ENCODE results near the gene GHR. TPM values are rescaled to one million over a fixed set of nuclear protein-coding genes. Genes with fewer than 3 reads are reported as not detected.
"Not testable (repeated sequence)": the region's sequence is repeated elsewhere in the genome, so short reads cannot be mapped to it uniquely, and the experiment has no call there.

The GHR gene
- total RNA-seq, 1 experiment from 2014 or later, result 60.6 TPM

DNA sequence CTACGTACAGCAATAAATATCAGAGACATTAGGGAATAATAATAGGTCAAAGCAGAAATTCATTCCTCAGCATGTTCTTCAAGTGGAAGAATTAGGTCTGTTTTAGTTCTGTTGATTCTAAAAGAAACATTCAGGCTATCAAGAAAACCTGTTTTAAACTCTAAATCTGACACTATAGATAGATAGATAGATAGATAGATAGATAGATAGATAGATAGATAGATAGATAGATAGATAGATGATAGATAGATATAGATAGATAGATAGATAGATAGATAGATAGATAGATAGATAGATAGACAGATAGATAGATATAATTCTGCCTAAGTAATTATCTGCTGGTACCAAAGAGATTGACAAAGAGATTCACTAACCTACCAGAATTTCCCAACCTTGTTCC lies 155.7 kb downstream of the GHR start:
- DNase-seq (ENCODE audit: low read depth, low spot score); in situ Hi-C loops (cut with HindIII; ENCODE audit: low pct_unique_long_range_greater_than_20kb, low sequenced_read_pairs): not testable (repeated sequence)

DNA sequence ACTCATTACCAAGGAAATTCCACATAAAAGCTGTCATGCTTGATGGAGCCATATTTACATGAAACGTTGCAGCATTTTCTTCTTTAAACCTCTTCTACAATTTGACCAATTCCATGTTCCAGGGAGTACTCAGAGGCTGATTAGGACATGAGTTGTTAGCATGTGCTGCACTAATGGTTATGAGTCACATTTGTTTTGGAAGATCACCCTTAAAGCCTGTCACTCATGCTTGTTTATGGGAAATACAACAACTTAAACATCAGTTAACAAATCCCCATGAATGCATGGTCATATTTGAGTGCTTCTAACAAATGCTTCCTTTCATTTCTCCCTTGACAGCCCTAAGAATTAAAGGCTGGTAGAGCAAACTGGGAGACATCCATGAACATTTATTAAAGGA lies 156.1 kb downstream of the GHR start:
- in situ Hi-C loops (cut with HindIII; ENCODE audit: low pct_unique_long_range_greater_than_20kb, low sequenced_read_pairs), result no loop called here
- DNase-seq (ENCODE audit: low read depth, low spot score), result peak; percentile 71

DNA sequence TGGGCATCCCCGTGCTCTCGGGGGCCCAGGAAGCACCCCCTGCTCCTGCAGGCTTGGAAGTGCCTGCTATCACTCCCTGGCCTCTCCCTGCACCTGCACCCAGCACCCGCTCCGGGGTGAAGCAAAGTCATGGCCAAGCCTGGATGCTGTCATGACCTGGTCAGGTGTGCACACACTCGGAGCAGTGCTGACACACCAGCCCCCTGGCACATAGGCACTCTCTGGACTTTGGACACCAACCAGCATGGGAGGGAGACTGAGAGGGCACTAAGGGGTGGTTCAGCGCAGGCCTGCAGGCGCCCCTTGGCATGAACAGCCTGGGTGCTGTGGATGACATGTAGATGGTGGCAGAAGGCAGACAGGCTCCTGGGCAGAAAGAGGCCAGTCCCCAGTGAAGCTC lies 158.6 kb downstream of the GHR start:
- in situ Hi-C loops (cut with HindIII; ENCODE audit: low pct_unique_long_range_greater_than_20kb, low sequenced_read_pairs), result no loop called here
- DNase-seq (ENCODE audit: low read depth, low spot score), result no peak

DNA sequence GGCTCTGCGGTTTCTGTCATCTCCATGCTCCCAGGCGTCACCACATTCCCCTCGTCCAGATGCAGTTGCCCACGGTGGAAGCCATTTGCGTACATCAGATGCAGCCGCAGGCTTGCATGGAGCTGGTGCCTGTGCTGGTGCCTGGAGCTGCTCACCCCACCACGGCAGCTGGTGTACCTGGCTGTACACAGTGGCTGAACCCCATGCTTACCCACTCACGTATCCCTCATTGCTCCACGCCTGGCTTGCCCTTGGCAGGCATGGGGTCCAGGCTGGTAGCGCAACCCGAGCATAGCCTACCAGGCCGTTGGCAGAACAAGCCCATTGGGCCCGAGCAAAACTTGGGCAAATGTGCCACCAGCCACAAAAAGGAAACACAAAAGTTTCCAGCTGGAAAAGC lies 159.5 kb downstream of the GHR start:
- in situ Hi-C loops (cut with HindIII; ENCODE audit: low pct_unique_long_range_greater_than_20kb, low sequenced_read_pairs), result no loop called here

DNA sequence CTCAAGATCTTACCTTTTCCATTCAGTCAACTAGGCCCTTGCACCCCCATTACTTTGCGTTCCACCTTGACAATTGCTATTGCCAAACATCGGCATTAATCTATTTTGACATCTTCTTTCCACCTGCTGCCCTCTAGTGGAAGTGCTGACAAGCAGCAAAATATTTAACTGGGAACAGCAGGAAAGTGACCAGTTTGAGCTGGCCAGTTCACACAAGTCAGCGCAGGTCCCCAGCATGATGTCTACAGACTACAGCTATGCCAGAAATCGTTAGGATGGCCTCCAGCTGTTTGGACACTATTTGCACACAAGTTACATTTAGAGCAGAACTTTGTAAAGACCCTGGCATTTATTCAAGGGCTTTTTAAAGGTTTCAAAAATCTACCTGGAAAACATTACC lies 160.1 kb downstream of the GHR start:
- DNase-seq (ENCODE audit: low read depth, low spot score), result peak; percentile 92
- in situ Hi-C loops (cut with HindIII; ENCODE audit: low pct_unique_long_range_greater_than_20kb, low sequenced_read_pairs), result no loop called here

More for the DNA sequence above, 159.5 kb downstream of the GHR start:
- no peak for DNase-seq (ENCODE audit: low read depth, low spot score)

DNA sequence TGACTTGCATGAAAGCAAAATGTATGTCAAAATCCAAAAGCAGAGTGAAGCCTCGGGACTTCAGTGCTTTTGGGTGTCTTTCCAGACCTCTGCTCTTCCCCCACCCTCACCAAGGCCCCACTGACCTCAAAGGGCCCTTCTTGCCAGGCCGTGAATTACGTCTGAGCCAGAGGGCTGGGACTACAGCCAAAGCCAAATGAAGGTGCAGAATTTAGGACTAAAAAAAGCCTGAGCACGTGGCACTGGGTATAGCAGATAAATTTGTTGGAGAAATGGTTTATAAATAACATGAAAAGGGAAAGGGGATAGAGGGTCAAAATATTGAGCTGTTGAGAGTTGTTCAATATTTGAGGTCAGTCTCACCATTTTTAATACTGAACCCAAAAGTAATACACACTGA lies 163.4 kb downstream of the GHR start:
- in situ Hi-C loops (cut with HindIII; ENCODE audit: low pct_unique_long_range_greater_than_20kb, low sequenced_read_pairs), result no loop called here
- DNase-seq (ENCODE audit: low read depth, low spot score), result peak; percentile 85

DNA sequence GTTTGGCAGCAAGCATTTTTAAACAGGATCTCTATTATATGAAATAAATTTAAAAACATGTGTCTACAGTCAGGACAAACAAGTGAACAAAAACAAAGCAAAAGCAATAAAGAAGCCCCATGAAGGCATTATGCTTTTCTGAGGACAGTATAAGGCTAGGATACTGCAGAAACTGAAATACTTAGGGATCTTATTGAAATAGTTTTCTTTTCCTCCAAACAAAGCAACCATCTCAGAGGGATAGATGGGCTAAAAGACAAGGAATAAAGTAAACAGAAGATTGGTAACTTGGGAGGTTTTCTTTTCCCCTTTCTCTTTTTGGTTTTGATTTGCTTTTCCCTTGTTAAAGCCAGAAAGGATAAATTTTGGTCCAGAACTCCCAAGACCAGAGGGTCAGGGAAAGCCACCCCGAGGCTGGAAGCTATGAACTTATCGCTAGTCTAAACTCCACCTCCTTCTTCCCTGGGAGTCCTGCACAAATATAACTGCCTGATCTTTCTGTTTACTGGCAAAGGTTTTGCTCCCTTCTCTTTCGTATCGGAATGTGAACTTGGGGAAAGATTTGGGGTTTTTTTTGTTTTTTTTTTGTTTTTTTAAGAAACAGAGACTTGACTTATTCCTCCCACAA lies 164.0 kb downstream of the GHR start:
- in situ Hi-C loops (cut with HindIII; ENCODE audit: low pct_unique_long_range_greater_than_20kb, low sequenced_read_pairs), result no loop called here
- peak; percentile 20 for DNase-seq (ENCODE audit: low read depth, low spot score)

DNA sequence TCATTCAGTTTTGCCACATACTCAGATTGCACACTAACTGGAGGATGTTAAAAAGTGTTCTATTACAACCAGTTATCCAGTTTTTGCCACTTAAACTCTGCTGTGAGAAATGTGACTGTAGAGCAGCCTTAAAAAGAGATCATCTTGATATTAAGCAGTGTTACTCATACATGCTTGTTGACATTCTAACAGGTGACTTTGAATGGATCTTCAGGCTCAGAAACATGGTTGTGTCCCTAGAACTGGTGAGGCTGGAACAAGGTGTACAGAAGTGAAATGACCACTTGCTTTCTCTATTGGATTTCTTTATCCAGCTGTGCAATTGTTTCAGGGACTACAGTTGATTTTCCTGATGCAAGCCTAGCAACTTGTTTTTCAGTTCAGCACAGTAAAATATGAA lies 167.3 kb downstream of the GHR start:
- DNase-seq (ENCODE audit: low read depth, low spot score), result no peak
- in situ Hi-C loops (cut with HindIII; ENCODE audit: low pct_unique_long_range_greater_than_20kb, low sequenced_read_pairs), result no loop called here

DNA sequence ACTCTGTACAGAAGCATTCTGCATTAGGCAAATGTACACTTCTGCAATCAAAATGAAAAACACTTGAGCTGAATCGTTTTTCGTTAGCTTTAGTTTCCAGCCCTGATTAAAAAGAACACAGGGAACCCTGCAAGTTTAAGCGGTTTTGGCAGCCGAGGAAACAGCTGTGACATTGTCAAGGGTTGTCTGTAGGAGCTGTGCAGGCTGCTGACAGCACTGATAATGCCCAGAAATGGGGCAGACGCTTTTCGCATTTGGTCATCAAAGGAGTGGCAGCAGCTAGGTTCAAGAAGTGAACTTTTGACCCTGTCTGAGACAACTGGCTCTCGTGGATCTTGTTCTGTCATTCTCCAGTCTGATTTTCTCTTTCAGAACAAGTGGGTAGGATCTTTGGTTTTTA lies 167.8 kb downstream of the GHR start:
- DNase-seq (ENCODE audit: low read depth, low spot score), result no peak
- in situ Hi-C loops (cut with HindIII; ENCODE audit: low pct_unique_long_range_greater_than_20kb, low sequenced_read_pairs), result no loop called here

DNA sequence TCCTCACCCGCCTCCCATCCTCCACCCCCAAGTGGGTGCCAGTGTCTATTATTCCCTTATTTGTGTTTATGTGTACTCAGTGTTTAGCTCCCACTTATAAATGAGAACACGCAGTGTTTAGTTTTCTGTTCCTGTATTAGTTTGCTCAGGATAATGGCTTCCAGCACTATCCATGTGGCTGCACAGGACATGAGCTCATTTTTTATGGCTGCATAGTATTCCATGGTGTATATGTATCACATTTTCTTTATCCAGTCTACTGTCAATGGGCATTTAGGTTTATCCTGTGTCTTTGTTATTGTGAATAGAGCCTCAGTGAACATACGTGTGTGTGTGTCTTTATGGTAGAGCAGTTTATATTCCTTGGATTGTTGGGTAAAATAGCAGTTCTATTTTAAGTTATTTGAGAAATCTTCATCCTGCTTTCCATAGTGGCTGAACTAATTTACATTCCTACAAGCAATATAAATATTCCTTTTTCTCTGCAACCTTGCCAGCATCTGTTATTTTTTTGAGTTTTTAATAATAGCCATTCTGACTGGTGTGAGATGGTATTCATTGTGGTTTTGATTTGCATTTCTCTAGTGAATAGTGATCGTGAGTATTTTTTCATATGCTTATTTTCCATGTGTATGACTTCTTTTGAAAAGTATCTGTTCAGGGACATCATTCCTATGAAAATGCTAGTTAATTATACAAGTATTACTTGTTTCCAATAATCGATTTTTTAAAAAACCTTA lies 169.3 kb downstream of the GHR start:
- in situ Hi-C loops (cut with HindIII; ENCODE audit: low pct_unique_long_range_greater_than_20kb, low sequenced_read_pairs), result no loop called here
- no peak for DNase-seq (ENCODE audit: low read depth, low spot score)

DNA sequence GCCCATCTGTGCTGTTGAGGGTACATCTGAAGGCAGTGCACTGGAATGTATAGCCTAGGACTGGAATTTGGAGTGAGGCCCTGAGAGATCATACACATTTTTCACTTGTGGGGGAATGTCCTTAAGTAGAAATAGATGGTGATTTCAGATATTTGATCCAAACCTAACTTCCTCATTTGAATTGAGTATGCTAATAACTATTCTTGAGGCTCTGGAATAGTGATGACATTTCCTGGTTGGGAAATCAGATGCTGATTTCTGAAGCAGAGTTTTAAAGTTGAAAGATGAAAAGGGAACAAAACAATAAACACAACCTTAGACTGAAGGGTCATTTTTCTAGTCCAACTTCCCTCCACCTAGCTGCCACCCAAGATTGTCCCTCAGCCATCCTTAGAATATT lies 170.4 kb downstream of the GHR start:
- in situ Hi-C loops (cut with HindIII; ENCODE audit: low pct_unique_long_range_greater_than_20kb, low sequenced_read_pairs), result no loop called here
- no peak for DNase-seq (ENCODE audit: low read depth, low spot score)

DNA sequence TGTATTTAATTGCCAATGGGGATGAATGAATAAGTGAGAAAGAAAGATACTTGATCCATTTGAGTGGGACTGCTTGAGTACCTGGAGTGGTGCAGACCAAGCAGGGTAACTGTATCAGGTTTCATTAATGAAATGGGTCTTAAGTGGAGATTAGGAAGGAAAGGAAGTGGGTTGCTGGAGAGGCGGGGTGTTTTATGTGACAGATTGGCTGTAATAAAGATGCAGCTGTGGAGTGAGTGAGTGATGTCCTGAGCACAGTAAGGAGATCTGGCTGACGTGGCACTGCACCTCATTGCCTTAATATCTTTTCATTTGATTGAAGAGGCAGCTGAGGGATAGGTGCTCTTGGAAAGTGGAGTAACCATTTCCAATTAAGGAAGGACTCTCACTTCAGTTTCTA lies 172.4 kb downstream of the GHR start:
- no peak for DNase-seq (ENCODE audit: low read depth, low spot score)
- in situ Hi-C loops (cut with HindIII; ENCODE audit: low pct_unique_long_range_greater_than_20kb, low sequenced_read_pairs), result no loop called here

DNA sequence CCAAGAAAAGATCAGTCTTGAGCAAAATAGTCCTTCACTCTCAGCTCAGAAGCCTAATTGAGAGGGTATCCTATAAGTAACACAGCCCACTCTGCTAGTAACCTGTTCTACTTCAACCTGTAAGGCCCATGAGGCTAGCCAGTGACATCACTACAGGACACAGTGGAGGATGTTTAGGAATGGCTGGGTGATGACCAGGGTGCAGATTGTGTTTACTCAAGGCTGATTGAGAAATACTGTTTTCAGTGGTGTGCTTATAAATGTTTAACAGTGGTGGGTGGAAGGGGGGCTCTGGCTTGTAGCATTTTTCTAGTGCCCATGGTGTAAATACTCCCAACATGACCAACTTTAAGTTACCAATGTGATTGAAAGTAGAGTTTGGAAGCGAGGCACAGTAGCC lies 173.6 kb downstream of the GHR start:
- DNase-seq (ENCODE audit: low read depth, low spot score), result no peak
- in situ Hi-C loops (cut with HindIII; ENCODE audit: low pct_unique_long_range_greater_than_20kb, low sequenced_read_pairs), result no loop called here

DNA sequence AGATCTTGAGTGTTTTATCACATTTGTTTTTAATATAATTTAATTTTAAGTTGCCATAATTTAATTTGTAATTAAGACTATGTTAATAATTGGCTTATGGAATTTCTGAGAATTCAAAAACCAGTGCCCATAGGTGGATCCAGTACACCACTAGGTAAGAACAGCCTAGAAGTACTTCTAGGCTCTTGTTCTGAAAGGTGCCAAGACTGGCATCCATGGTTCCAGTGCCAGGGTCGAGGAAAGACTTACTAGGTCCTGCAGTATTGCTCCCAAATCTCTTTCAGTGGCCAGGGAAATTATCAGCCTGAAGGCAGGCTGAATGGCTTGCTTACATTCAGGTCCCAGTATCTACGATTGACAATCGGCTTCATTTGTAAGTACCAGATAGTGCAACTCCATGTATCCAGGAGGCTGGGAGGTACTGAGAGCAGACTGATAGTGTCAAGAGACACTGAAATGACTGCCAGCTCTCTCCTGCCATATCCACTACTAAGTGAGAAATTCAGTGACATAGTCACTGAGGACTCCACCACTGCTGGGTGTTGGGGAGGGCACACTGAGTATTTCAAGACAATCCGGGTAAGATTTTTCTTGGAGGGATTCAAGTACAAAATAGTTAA lies 174.2 kb downstream of the GHR start:
- in situ Hi-C loops (cut with HindIII; ENCODE audit: low pct_unique_long_range_greater_than_20kb, low sequenced_read_pairs), result no loop called here
- no peak for DNase-seq (ENCODE audit: low read depth, low spot score)

DNA sequence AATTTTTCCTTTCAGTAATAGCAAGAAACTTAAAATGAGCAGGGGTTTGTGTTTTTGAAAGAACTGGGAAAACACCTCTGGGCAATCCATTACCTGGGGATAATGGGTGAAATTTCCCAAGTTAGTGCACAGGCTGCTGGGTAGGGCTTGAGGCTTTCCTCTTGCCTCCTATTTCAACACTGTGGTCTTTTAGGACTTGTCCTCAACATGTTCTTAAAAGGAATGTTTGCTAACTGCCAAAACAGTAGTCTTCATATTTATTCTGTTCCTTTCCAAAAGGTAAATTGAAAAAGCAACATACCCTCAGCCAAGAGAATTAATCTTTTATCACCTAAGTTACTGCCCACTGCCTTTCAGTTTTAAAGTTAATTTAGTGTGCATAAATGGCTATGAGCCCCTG lies 175.1 kb downstream of the GHR start:
- no peak for DNase-seq (ENCODE audit: low read depth, low spot score)
- in situ Hi-C loops (cut with HindIII; ENCODE audit: low pct_unique_long_range_greater_than_20kb, low sequenced_read_pairs), result no loop called here

DNA sequence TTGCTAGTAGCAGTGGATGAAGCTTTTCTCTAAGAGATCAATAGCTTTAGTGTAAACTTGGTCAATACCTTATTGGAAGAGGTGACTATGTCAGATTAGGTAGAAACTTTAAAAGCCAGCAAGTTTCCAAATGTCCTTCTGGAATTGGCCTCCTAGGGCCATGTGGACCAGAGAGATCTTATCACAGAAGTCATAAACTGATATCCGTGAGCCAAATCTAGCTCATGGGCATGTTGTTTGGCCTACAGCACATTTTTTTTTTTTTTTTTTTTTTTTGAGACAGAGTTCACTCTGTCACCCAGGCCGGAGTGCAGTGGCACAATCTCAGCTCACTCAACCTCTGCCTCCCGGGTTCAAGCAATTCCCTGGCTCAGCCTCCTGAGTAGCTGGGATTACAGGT lies 175.9 kb downstream of the GHR start:
- in situ Hi-C loops (cut with HindIII; ENCODE audit: low pct_unique_long_range_greater_than_20kb, low sequenced_read_pairs), result no loop called here
- DNase-seq (ENCODE audit: low read depth, low spot score), result no peak

DNA sequence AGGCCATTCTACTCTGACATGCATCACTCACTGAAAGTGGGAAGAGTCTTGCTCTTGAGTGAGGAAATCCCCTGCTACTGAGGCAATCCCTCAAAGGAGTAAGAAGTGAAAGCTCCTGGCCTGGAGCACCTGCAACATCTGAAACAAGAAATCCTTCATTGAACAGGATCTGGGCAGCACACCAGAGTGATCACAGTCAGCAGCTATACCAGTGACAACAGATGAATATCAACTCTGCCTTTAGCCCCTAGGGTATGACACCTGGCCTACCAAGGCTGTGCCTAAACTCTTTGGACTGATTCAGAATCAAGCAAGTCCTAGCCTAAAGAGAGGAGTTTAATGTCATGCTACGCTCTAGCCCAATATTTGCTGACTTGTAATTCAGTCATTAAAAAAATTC lies 177.2 kb downstream of the GHR start:
- in situ Hi-C loops (cut with HindIII; ENCODE audit: low pct_unique_long_range_greater_than_20kb, low sequenced_read_pairs), result no loop called here
- DNase-seq (ENCODE audit: low read depth, low spot score), result no peak

DNA sequence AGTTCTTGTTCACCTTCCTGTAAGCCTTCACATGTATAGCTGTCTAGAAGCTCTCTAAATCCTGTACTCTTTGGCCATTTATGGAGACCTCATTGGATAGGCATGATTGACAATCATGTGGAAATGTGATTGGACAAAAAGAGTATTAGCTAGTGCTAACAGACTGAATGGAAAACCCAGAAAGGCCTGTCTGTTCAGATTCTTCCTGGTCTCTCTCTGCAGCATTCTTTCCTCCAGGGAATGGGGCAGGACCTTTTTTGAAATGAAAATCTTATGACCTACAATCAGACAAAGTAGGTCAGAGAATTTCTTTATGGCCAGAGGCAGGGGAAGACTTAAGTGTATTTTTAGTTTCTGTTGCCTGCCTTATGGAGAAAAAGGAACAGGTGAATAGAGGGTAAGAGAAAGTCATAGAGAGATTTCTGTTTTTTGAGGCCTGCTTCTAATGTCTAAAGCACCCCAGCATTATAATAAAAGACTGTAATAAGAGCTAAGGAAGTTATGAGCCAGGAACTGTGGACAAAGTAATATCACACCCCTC lies 181.0 kb downstream of the GHR start:
- peak; percentile 80 for DNase-seq (ENCODE audit: low read depth, low spot score)
- in situ Hi-C loops (cut with HindIII; ENCODE audit: low pct_unique_long_range_greater_than_20kb, low sequenced_read_pairs), result no loop called here

DNA sequence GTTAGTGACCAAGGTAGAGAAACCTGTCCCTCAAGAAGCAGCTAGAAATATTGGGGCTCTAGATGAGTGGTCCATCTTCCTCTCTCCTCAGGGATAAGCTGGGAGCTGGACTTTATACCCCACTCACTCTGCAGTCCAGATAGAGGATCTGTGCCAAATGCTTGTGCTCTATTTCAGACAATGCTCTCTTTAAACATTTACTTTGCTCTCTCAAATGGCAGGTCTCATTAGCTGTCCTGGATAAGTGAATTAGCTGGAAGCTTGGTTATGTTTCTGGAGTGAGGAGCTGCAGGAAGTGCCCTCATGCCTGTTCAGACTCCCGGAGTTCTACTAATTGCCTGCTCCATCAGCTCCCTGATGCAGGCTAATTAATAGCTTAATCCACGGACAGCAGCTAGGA lies 182.3 kb downstream of the GHR start:
- in situ Hi-C loops (cut with HindIII; ENCODE audit: low pct_unique_long_range_greater_than_20kb, low sequenced_read_pairs), result no loop called here

More for the DNA sequence above, 182.3 kb downstream of the GHR start:
- no peak for DNase-seq (ENCODE audit: low read depth, low spot score)
